CD4-positive, alpha-beta memory T cell (primary cell): ENCODE results near the gene UNC13A. TPM values are rescaled to one million over a fixed set of nuclear protein-coding genes. Genes with fewer than 3 reads are reported as not detected.

ENCODE experiments used
- CTCF ChIA-PET: fragments of 350-600 bp; sonication (Branson Sonifier 250); formaldehyde crosslinking; loops from one replicate; lab custom pipeline; 2021; ENCODE audit warnings: inconsistent platforms; ENCODE audit not compliant: partially characterized antibody; lab: Charles Lee
- POLR2A ChIA-PET: fragments of 350-600 bp; sonication (Branson Sonifier 250); formaldehyde crosslinking; loops from one replicate; lab custom pipeline; 2021; ENCODE audit not compliant: partially characterized antibody; lab: Charles Lee
- DNase-seq, 5 donors: peaks; one replicate each; pipeline versions ENCODE4 v3.0.0 to v3.0.0-alpha.2; 2020 to 2022; ENCODE audit warnings: mixed read lengths in 1 of 5
- H3K27ac ChIP-seq: one replicate; pipeline ENCODE4 v1.7.0; 2013; ENCODE audit warnings: low read depth, low read length
- H3K27me3 ChIP-seq: 2 replicates; pipeline ENCODE4 v1.7.0; 2013; ENCODE audit warnings: mild to moderate bottlenecking, low read length, moderate library complexity; ENCODE audit not compliant: insufficient read depth
- H3K36me3 ChIP-seq: 2 replicates; pipeline ENCODE4 v1.7.0; 2013; ENCODE audit warnings: mild to moderate bottlenecking, low read length, moderate library complexity; ENCODE audit not compliant: insufficient read depth
- H3K4me1 ChIP-seq: 2 replicates; pipeline ENCODE4 v1.7.0; 2013; ENCODE audit warnings: mild to moderate bottlenecking, low read length, moderate library complexity; ENCODE audit not compliant: insufficient read depth
- H3K4me3 ChIP-seq, 2 donors: one replicate each; pipeline ENCODE4 v1.7.0; 2013; ENCODE audit warnings: low read length in 2 of 2, mild to moderate bottlenecking in 1 of 2
- H3K9me3 ChIP-seq, 2 donors: one replicate each; pipeline ENCODE4 v1.7.0; 2013; ENCODE audit warnings: low read length in 2 of 2, control low read depth in 1 of 2; ENCODE audit not compliant: control insufficient read depth in 1 of 2
- H3K27ac Mint-ChIP-seq, 7 donors: one replicate each; pipeline ENCODE4 v1.8.0; 2020 to 2021; ENCODE audit warnings: mixed read lengths in 7 of 7, mild to moderate bottlenecking in 6 of 7, inconsistent platforms in 3 of 7, moderate library complexity in 3 of 7
- H3K27me3 Mint-ChIP-seq, 2 donors: one replicate each; pipeline ENCODE4 v1.8.0; 2020 to 2021; ENCODE audit warnings: mixed read lengths in 2 of 2
- H3K36me3 Mint-ChIP-seq, 2 donors: one replicate each; pipeline ENCODE4 v1.8.0; 2020 to 2021; ENCODE audit warnings: mixed read lengths in 2 of 2, inconsistent platforms in 1 of 2, mild to moderate bottlenecking in 1 of 2
- H3K4me1 Mint-ChIP-seq, 4 donors: one replicate each; pipeline ENCODE4 v1.8.0; 2020 to 2021; ENCODE audit warnings: mixed read lengths in 4 of 4, mild to moderate bottlenecking in 1 of 4
- H3K4me3 Mint-ChIP-seq, 8 donors: one replicate each; pipeline ENCODE4 v1.8.0; 2020 to 2021; ENCODE audit warnings: mixed read lengths in 8 of 8, mild to moderate bottlenecking in 7 of 8, moderate library complexity in 6 of 8, inconsistent platforms in 3 of 8
- H3K9me3 Mint-ChIP-seq, 8 donors: one replicate each; pipeline ENCODE4 v1.8.0; 2020 to 2021; ENCODE audit warnings: mixed read lengths in 8 of 8, mild to moderate bottlenecking in 5 of 8, inconsistent platforms in 3 of 8, moderate library complexity in 1 of 8
- intact Hi-C: fragments of 100-400 bp; cut with micrococcal nuclease; formaldehyde crosslinking; loops from one replicate; pipeline ENCODE4 v1.15.1; 2023
- polyA plus RNA-seq, 2 donors: library from polyadenylated mRNA; unstranded; fragments of 300-500 nt; fragmentation: Illumina TruSeq; gene quantifications; one replicate each; pipeline ENCODE4 v1.2.3, GENCODE V29; 2021
- total RNA-seq, 2 experiments: library from RNA; stranded (reverse); gene quantifications; one replicate each; pipeline ENCODE4 v1.2.3, GENCODE V29; 2021

UNC13A gene
- total and polyA plus RNA-seq, 4 experiments from 2014 or later: 0.06 to 0.09 TPM; not detected in 2

GRCh38 chr19:17624314-17624991 lies 63.7 kb downstream of the UNC13A start:
- Histone ChIP-seq H3K27me3 (no peaks in the 10 kb centered on the region), H3K9me3 (no peaks in the 10 kb centered on the region), H3K4me3 (no peak overlapping the region), H3K36me3 (no peaks in the 10 kb centered on the region), H3K4me1 (no peaks in the 10 kb centered on the region), H3K27ac (no peak overlapping the region)
- Mint-ChIP-seq H3K27ac (peak overlapping the region in 1 of 7 donors; percentile 2), H3K9me3 (peaks cover 0 to 3% (median 0%) of the 10 kb centered on the region in 8 donors), H3K4me3 (no peak overlapping the region), H3K36me3 (no peaks in the 10 kb centered on the region), H3K4me1 (peaks cover 0 to 7% (median 6%) of the 10 kb centered on the region in 4 donors), H3K27me3 (peaks cover 5 to 6% of the 10 kb centered on the region in 2 donors)
- DNase-seq: no peak
- POLR2A ChIA-PET: no interaction called here
- intact Hi-C loops: no loop called here
- CTCF ChIA-PET: no interaction called here

GRCh38 chr19:17623224-17623935 lies 64.8 kb downstream of the UNC13A start:
- POLR2A ChIA-PET: interaction anchor here (1.6 kb wide), 1 partner anchor 17 kb away, joined by 6 read pairs; no protein-coding TSS in a partner anchor
- CTCF ChIA-PET: interaction anchor here (1.6 kb wide), 1 partner anchor 48 kb away, joined by 4 read pairs; no protein-coding TSS in a partner anchor

GRCh38 chr19:17620696-17621095 lies 67.5 kb downstream of the UNC13A start:
- Mint-ChIP-seq H3K27me3 (peaks cover 15 to 31% of the 10 kb centered on the region in 2 donors), H3K27ac (no peak overlapping the region), H3K4me1 (peaks cover 7 to 11% (median 10%) of the 10 kb centered on the region in 4 donors), H3K9me3 (peaks cover 0 to 3% (median 0%) of the 10 kb centered on the region in 8 donors), H3K36me3 (no peaks in the 10 kb centered on the region), H3K4me3 (no peak overlapping the region)
- CTCF ChIA-PET: interaction anchor here (2.2 kb wide), 1 partner anchor 14 kb away, joined by 11 read pairs; no protein-coding TSS in a partner anchor
- DNase-seq: no peak
- intact Hi-C loops: no loop called here
- H3K27me3 ChIP-seq: peaks cover 5% of the 10 kb centered on the region
- H3K9me3 ChIP-seq: no peaks in the 10 kb centered on the region
- peaks cover 6% of the 10 kb centered on the region for H3K4me1 ChIP-seq
- no peak overlapping the region for H3K4me3 ChIP-seq
- no peak overlapping the region for H3K27ac ChIP-seq
- no peaks in the 10 kb centered on the region for H3K36me3 ChIP-seq
- POLR2A ChIA-PET: no interaction called here

More at GRCh38 chr19:17623224-17623935, 64.8 kb downstream of the UNC13A start:
- intact Hi-C loops: no loop called here
- H3K27ac ChIP-seq: no peak overlapping the region
- peaks cover 0 to 3% (median 0%) of the 10 kb centered on the region in 8 donors for H3K9me3 Mint-ChIP-seq
- no peaks in the 10 kb centered on the region for H3K36me3 Mint-ChIP-seq
- peaks cover 9 to 13% of the 10 kb centered on the region in 2 donors for H3K27me3 Mint-ChIP-seq
- H3K4me3 Mint-ChIP-seq: no peak overlapping the region
- H3K27me3 ChIP-seq: no peaks in the 10 kb centered on the region
- DNase-seq: no peak
- H3K4me1 Mint-ChIP-seq: peaks cover 0 to 7% (median 6%) of the 10 kb centered on the region in 4 donors
- H3K9me3 ChIP-seq: no peaks in the 10 kb centered on the region
- H3K4me1 ChIP-seq: no peaks in the 10 kb centered on the region
- no peak overlapping the region for H3K27ac Mint-ChIP-seq
- no peak overlapping the region for H3K4me3 ChIP-seq
- H3K36me3 ChIP-seq: no peaks in the 10 kb centered on the region

- Histone ChIP-seq H3K36me3 (no peaks in the 10 kb centered on the region), H3K9me3 (no peaks in the 10 kb centered on the region), H3K4me3 (no peak overlapping the region), H3K27me3 (peaks cover 7% of the 10 kb centered on the region), H3K4me1 (peaks cover 6% of the 10 kb centered on the region), H3K27ac (no peak overlapping the region)
- POLR2A ChIA-PET: no interaction called here
- no peak overlapping the region for H3K4me3 Mint-ChIP-seq
- peaks cover 7 to 11% (median 10%) of the 10 kb centered on the region in 4 donors for H3K4me1 Mint-ChIP-seq
- H3K9me3 Mint-ChIP-seq: peaks cover 0 to 3% (median 0%) of the 10 kb centered on the region in 8 donors
- H3K27me3 Mint-ChIP-seq: peaks cover 14 to 31% of the 10 kb centered on the region in 2 donors
- no peaks in the 10 kb centered on the region for H3K36me3 Mint-ChIP-seq
- intact Hi-C loops: no loop called here
- H3K27ac Mint-ChIP-seq: no peak overlapping the region
- no peak for DNase-seq
- CTCF ChIA-PET: interaction anchor here (0.6 to 1.1 kb wide), 2 partner anchors 12 to 1108 kb away, joined by 3 to 4 read pairs; no protein-coding TSS in a partner anchor
Observed at GRCh38 chr19:17618936-17619335, 69.2 kb downstream of the UNC13A start.

- Mint-ChIP-seq H3K27me3 (peaks cover 15 to 32% of the 10 kb centered on the region in 2 donors), H3K36me3 (no peaks in the 10 kb centered on the region), H3K4me3 (no peak overlapping the region), H3K27ac (no peak overlapping the region), H3K9me3 (peaks cover 0 to 3% (median 0%) of the 10 kb centered on the region in 8 donors), H3K4me1 (peaks cover 7 to 11% (median 10%) of the 10 kb centered on the region in 4 donors)
- DNase-seq: no peak
- CTCF ChIA-PET: interaction anchor here (0.6 to 1.1 kb wide), 2 partner anchors 11 to 1108 kb away, joined by 3 to 4 read pairs; no protein-coding TSS in a partner anchor
- no peaks in the 10 kb centered on the region for H3K9me3 ChIP-seq
- peaks cover 7% of the 10 kb centered on the region for H3K27me3 ChIP-seq
- H3K27ac ChIP-seq: no peak overlapping the region
- H3K36me3 ChIP-seq: no peaks in the 10 kb centered on the region
- POLR2A ChIA-PET: no interaction called here
- H3K4me3 ChIP-seq: no peak overlapping the region
- peaks cover 6% of the 10 kb centered on the region for H3K4me1 ChIP-seq
- intact Hi-C loops: no loop called here
Observed at GRCh38 chr19:17618281-17618903, 69.8 kb downstream of the UNC13A start.

GRCh38 chr19:17617807-17618192 lies 70.4 kb downstream of the UNC13A start:
- Mint-ChIP-seq H3K4me3 (no peak overlapping the region), H3K36me3 (no peaks in the 10 kb centered on the region), H3K27ac (no peak overlapping the region), H3K4me1 (peaks cover 5 to 11% (median 10%) of the 10 kb centered on the region in 4 donors), H3K9me3 (peaks cover 0 to 3% (median 0%) of the 10 kb centered on the region in 8 donors), H3K27me3 (peaks cover 16 to 33% of the 10 kb centered on the region in 2 donors)
- intact Hi-C loops: no loop called here
- H3K4me3 ChIP-seq: no peak overlapping the region
- ChIA-PET CTCF (interaction anchor here (1.4 kb wide), 1 partner anchor 12 kb away, joined by 3 read pairs; no protein-coding TSS in a partner anchor), POLR2A (no interaction called here)
- no peak overlapping the region for H3K27ac ChIP-seq
- H3K27me3 ChIP-seq: peaks cover 7% of the 10 kb centered on the region
- H3K9me3 ChIP-seq: no peaks in the 10 kb centered on the region
- DNase-seq: no peak
- H3K36me3 ChIP-seq: no peaks in the 10 kb centered on the region
- H3K4me1 ChIP-seq: peaks cover 6% of the 10 kb centered on the region
